Measurements from ENCODE around the gene UPK3A.

The UPK3A gene

DNA sequence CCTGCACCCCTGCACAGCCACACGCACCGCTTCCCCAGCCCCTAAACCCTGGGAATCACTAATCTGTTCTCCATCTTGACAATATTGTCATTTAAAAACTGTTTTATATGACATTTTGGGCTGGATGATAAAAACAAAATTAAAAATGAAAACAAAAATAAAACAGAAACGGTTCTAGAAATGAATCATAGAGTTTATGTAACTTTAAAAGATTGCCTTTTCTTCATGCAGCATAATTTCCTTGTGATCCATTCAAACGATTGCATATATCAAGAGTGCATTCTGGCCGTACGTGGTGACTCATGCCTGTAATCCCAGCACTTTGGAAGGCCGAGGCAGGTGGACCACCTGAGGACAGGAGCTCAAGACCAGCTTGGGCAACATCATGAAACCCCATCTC lies 18.4 kb downstream of the UPK3A start:
- Histone ChIP-seq H3K4me1 (ENCODE audit: control insufficient read depth, insufficient read depth, low read length, unreplicated experiment) (peaks cover 2% of the 10 kb centered on the region), H3K27ac (ENCODE audit: low read depth, low read length) (no peak overlapping the region), H3K4me3 (ENCODE audit: low read depth, low read length) (no peak overlapping the region), H2AFZ (ENCODE audit: low read length, unreplicated experiment) (no peak overlapping the region), H3K27me3 (ENCODE audit: insufficient read depth, low read length) (no peaks in the 10 kb centered on the region), H3K79me2 (ENCODE audit: control insufficient read depth, insufficient read depth, low read length, unreplicated experiment) (no peaks in the 10 kb centered on the region), H3K36me3 (ENCODE audit: insufficient read depth, low read length) (no peaks in the 10 kb centered on the region)

DNA sequence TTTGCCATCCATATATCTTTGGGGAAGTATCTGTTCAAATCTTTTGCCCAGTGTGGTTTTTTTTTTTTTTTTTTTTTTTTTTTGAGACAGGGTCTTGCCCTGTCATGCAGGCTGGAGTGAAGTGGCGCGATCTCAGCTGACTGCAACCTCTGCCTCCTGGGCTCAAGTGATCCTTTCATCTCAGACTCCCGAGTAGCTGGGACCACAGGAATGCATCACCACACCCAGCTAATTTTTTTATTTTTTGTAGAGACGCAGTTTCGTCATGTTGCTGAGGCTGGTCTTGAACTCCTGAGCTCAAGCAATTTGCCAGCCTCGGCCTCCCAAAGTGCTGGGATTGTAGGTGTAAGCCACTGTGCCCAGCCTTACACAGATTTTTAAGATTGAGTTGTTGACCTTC lies 20.2 kb downstream of the UPK3A start:
- no peaks in the 10 kb centered on the region for H3K79me2 ChIP-seq (ENCODE audit: control insufficient read depth, insufficient read depth, low read length, unreplicated experiment)
- no peaks in the 10 kb centered on the region for H3K27me3 ChIP-seq (ENCODE audit: insufficient read depth, low read length)
- peaks cover 2% of the 10 kb centered on the region for H3K4me1 ChIP-seq (ENCODE audit: control insufficient read depth, insufficient read depth, low read length, unreplicated experiment)
- no peaks in the 10 kb centered on the region for H3K36me3 ChIP-seq (ENCODE audit: insufficient read depth, low read length)
- no peak overlapping the region for H2AFZ ChIP-seq (ENCODE audit: low read length, unreplicated experiment)
- H3K4me3 ChIP-seq (ENCODE audit: low read depth, low read length), result no peak overlapping the region
- no peak overlapping the region for H3K27ac ChIP-seq (ENCODE audit: low read depth, low read length)

DNA sequence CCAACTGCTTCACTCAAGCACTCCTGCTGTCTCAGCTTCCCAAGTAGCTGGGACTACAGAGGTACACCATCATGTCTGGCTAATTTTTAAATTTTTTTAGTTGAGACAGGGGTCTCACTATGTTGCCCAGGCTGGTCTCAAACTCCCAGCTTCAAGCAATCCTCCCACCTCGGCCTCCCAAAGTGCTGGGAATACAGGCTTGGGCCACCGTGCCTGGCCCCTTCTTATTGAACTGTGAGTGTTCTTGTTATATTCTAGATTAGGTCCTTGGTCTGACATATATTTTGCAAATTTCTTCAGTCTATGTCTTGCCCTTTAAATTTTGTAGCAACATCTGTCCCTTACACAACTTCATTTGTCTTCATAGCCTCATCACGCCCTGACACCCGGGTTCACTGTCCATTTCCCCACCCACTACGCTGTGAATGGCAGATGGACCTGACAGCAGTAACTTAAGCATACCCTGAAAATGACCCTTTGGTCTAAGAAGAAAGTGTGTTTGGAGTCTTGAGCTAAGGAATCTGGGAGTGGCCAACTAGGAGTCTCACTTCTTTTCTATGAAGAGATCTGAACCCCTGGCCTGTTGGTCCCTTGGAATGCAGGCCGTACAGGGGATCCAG lies 20.8 kb downstream of the UPK3A start:
- Histone ChIP-seq H3K4me1 (ENCODE audit: control insufficient read depth, insufficient read depth, low read length, unreplicated experiment) (peaks cover 2% of the 10 kb centered on the region), H3K36me3 (ENCODE audit: insufficient read depth, low read length) (no peaks in the 10 kb centered on the region)

DNA sequence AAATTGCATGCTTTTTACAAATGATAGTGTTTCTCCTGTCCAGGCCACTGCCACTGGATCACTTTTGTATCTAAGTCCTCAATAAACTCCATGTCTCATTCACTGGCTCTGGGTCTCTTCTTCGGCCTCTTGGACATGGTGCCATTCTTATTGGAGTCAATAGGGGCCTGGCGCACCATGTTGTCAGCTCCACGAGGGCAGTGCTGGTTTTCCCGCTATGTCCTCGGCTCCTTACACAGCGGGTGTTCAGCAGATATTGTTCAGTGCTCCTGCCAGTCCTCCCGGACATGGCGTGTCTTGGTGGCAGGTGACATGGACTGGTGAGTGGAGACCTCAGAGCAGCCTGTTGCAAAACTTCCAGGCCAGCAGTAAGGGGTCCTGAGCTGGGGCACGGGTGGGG lies 21.4 kb downstream of the UPK3A start:
- Histone ChIP-seq H3K4me3 (ENCODE audit: low read depth, low read length) (no peak overlapping the region), H3K79me2 (ENCODE audit: control insufficient read depth, insufficient read depth, low read length, unreplicated experiment) (peaks cover 8% of the 10 kb centered on the region), H3K36me3 (ENCODE audit: insufficient read depth, low read length) (no peaks in the 10 kb centered on the region), H3K27me3 (ENCODE audit: insufficient read depth, low read length) (no peaks in the 10 kb centered on the region), H2AFZ (ENCODE audit: low read length, unreplicated experiment) (no peak overlapping the region), H3K27ac (ENCODE audit: low read depth, low read length) (no peak overlapping the region), H3K4me1 (ENCODE audit: control insufficient read depth, insufficient read depth, low read length, unreplicated experiment) (peaks cover 2% of the 10 kb centered on the region)

More for the DNA sequence above, 20.8 kb downstream of the UPK3A start:
- H3K4me3 ChIP-seq (ENCODE audit: low read depth, low read length), result no peak overlapping the region
- no peaks in the 10 kb centered on the region for H3K27me3 ChIP-seq (ENCODE audit: insufficient read depth, low read length)
- H3K27ac ChIP-seq (ENCODE audit: low read depth, low read length), result no peak overlapping the region
- peaks cover 3% of the 10 kb centered on the region for H3K79me2 ChIP-seq (ENCODE audit: control insufficient read depth, insufficient read depth, low read length, unreplicated experiment)
- no peak overlapping the region for H2AFZ ChIP-seq (ENCODE audit: low read length, unreplicated experiment)

DNA sequence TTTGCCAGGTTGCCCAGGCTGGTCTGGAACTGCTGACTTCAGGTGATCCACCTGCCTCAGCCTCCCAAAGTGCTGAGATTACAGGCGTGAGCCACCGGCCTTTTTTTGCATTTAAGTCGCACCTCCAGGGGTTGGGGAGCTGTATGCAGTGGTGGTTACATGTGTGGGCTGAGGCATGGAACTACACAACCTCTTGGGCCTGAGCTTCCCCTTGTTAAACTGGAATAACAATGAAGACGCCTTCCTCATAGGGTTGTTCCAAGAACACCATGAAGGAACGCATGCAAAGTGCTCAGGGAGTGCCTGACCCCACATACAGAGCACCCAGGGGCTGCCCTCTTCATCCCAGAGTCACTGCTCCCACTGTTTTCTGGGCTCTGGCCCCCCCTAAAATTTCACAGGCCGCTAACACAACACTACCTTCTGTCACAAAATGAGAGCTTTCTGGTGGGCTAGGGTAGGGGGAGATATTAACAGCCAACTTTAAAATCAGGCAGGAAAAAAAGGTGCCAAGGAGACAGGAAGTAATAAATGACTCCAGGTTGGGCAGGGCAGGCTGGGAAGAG lies 23.7 kb downstream of the UPK3A start:
- Histone ChIP-seq H3K27ac (ENCODE audit: low read depth, low read length) (no peak overlapping the region), H3K4me3 (ENCODE audit: low read depth, low read length) (no peak overlapping the region), H2AFZ (ENCODE audit: low read length, unreplicated experiment) (peak overlapping the region; percentile 38), H3K79me2 (ENCODE audit: control insufficient read depth, insufficient read depth, low read length, unreplicated experiment) (peaks cover 9% of the 10 kb centered on the region), H3K27me3 (ENCODE audit: insufficient read depth, low read length) (no peaks in the 10 kb centered on the region), H3K36me3 (ENCODE audit: insufficient read depth, low read length) (no peaks in the 10 kb centered on the region), H3K4me1 (ENCODE audit: control insufficient read depth, insufficient read depth, low read length, unreplicated experiment) (no peaks in the 10 kb centered on the region)

DNA sequence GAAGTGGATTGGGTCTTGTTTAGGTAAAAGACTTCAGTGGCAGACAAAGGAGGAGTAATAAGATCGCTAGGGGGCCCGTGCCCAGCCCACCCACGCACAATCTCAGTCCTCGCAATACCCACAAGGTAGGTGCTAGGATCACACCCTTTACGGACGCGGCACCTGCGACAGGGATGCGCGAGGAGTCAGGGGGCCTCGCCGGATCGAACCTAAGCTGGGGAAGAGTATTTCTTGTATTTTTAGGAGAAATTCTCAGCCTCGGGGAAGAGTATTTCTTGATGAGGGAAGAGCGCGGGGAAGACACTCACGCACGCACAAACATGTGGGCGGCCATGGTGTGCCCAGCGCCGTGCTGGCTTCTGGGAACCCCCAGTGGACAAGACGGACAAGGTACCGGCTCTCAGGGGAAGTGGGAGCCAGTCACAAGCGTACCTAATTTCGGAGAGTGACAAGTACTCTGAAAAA lies 24.2 kb downstream of the UPK3A start:
- no peak overlapping the region for H3K27ac ChIP-seq (ENCODE audit: low read depth, low read length)

DNA sequence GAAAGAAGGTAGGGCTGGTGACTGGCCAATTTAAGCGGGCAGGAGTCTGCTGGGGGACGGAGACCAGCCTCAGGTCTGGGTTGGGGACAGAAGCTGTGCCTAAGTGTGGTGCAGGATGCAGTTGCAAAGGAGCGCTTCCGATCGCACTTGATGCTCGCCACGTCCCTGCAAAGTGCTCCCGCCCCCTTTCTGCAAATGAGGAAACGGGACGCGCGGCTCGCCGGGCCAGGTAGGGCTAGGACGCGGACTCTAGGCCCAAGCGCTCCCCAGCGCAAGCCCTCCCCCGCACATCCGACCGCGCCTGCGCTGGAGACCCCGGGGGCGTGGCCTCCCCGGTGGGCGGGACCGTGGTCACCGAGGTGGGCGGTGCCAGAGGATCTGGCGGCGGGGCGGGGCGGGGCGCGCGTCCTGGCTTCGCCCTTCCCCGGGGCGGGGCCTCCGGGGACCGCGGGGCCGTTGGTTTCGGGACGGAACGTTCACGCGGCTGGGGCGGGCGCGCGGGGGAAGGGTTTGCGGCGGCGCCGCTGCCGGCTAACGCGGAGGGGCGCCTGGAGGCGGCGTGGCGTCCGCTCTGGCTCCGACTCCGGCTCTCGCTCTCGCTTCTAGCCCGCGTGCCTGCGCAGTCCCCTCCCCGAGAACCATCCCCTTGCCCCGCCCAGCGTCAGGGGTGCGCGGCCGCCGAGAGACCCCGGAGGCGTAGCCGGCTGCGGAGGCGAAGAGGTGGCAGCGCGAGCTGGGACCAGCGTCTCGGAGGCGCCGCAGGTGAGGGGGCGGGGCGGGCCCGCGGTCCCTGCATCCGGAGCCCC lies 24.9 kb downstream of the UPK3A start, which contains the start of gene FAM118A:
TSS of gene FAM118A (plus strand) at position 513 of the 806 bp plus-strand sequence. CDS start 12,446 bp downstream, outside the sequence.
- H3K4me3 ChIP-seq (ENCODE audit: low read depth, low read length), result peak within 1 kb of the TSS; percentile 85
- H3K4me1 ChIP-seq (ENCODE audit: control insufficient read depth, insufficient read depth, low read length, unreplicated experiment), result no peaks in the 10 kb centered on the region
- H3K27me3 ChIP-seq (ENCODE audit: insufficient read depth, low read length), result no peaks in the 10 kb centered on the region
- no peak within 1 kb of the TSS for H3K27ac ChIP-seq (ENCODE audit: low read depth, low read length)
- peak within 1 kb of the TSS; percentile 60 for H2AFZ ChIP-seq (ENCODE audit: low read length, unreplicated experiment)
- H3K36me3 ChIP-seq (ENCODE audit: insufficient read depth, low read length), result no peaks in the 10 kb centered on the region
- H3K79me2 ChIP-seq (ENCODE audit: control insufficient read depth, insufficient read depth, low read length, unreplicated experiment), result peaks cover 11% of the 10 kb centered on the region

More for the DNA sequence above, 24.2 kb downstream of the UPK3A start:
- H3K4me3 ChIP-seq (ENCODE audit: low read depth, low read length), result peak overlapping the region; percentile 85
- H3K27me3 ChIP-seq (ENCODE audit: insufficient read depth, low read length), result no peaks in the 10 kb centered on the region
- H2AFZ ChIP-seq (ENCODE audit: low read length, unreplicated experiment), result peak overlapping the region; percentile 51
- no peaks in the 10 kb centered on the region for H3K36me3 ChIP-seq (ENCODE audit: insufficient read depth, low read length)
- no peaks in the 10 kb centered on the region for H3K4me1 ChIP-seq (ENCODE audit: control insufficient read depth, insufficient read depth, low read length, unreplicated experiment)
- peaks cover 11% of the 10 kb centered on the region for H3K79me2 ChIP-seq (ENCODE audit: control insufficient read depth, insufficient read depth, low read length, unreplicated experiment)

DNA sequence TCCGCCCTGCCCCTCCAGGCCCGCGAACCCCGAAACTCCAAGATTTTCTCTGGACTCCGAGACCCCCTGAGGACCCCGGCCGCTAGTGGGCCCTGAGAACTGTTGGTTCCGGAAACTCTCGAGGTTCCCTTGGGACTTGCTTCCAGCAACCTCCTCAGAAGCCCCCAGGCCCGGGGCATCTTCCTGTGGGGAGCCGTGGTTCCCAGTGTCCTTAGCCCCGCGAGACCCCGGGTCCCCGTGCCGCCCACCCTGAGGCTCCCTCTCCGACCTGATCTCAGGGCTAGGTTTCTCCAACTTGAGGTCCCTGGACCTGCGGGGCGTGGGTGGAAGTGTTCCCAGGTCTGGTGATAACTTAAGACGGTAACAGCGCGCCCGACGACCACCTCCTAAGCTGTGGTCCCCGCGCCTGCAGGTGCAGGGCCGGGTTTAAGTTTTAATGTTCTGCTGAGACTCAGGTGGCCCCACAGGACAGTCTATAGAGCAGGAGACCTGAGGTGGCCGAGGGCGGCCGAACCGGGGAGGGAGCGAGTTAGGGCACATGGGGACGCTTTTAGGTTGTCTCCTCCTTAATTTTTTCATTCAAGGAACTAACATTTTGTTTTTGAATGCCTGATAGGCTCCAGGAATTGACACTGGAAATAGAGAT lies 25.7 kb downstream of the UPK3A start:
- Histone ChIP-seq H3K4me3 (ENCODE audit: low read depth, low read length) (peak overlapping the region; percentile 85), H3K27me3 (ENCODE audit: insufficient read depth, low read length) (no peaks in the 10 kb centered on the region), H2AFZ (ENCODE audit: low read length, unreplicated experiment) (peak overlapping the region; percentile 60), H3K79me2 (ENCODE audit: control insufficient read depth, insufficient read depth, low read length, unreplicated experiment) (peaks cover 11% of the 10 kb centered on the region), H3K36me3 (ENCODE audit: insufficient read depth, low read length) (no peaks in the 10 kb centered on the region), H3K4me1 (ENCODE audit: control insufficient read depth, insufficient read depth, low read length, unreplicated experiment) (no peaks in the 10 kb centered on the region), H3K27ac (ENCODE audit: low read depth, low read length) (no peak overlapping the region)

DNA sequence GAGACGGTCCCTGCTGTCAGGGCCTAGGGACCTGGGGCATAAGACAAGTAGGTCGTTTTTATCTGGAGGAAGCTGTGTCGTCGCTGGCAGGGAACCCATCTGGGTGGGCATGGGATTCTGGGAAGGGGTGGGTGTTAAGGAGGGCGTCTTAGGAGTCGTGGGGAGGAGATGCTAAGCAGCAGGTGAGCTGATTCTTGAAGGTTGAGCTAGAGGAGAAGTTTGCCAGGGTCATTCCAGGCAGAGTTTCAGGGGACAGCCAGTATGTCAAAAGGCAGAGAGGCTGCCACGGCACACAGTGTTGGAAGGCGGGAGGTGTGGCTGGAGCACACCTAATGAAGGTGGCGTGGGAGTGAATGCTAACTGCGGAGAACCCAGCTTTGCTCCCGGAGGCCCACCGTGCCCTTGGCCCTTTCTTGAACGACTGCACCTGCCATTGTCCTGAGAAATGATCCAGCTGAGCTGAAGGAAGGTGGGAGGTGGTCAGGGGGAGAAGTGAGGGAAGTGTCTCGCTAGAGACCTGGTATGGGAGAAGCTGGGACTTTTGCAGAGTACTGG lies 26.3 kb downstream of the UPK3A start:
- Histone ChIP-seq H3K36me3 (ENCODE audit: insufficient read depth, low read length) (no peaks in the 10 kb centered on the region), H3K4me1 (ENCODE audit: control insufficient read depth, insufficient read depth, low read length, unreplicated experiment) (no peaks in the 10 kb centered on the region), H2AFZ (ENCODE audit: low read length, unreplicated experiment) (no peak overlapping the region), H3K4me3 (ENCODE audit: low read depth, low read length) (peak overlapping the region; percentile 85), H3K27ac (ENCODE audit: low read depth, low read length) (no peak overlapping the region), H3K27me3 (ENCODE audit: insufficient read depth, low read length) (no peaks in the 10 kb centered on the region), H3K79me2 (ENCODE audit: control insufficient read depth, insufficient read depth, low read length, unreplicated experiment) (peaks cover 11% of the 10 kb centered on the region)

DNA sequence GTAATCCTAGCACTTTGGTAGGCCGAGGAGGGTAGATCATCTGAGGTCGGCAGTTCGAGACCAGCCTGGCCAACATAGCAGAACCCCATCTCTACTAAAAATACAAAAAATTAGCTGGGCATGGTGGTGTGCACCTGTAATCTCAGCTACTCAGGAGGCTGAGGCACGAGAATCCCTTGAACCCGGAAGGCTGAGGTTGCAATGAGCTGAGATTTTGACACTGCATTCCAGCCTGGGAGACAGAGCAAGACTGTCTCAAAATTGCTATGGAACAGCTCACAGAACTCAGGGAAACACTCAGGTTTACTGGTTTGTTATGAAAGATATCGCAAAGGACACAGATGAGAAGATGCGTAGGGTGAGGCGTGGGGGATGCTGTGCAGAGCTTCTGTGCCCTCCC lies 27.7 kb downstream of the UPK3A start:
- no peaks in the 10 kb centered on the region for H3K27me3 ChIP-seq (ENCODE audit: insufficient read depth, low read length)
- H2AFZ ChIP-seq (ENCODE audit: low read length, unreplicated experiment), result no peak overlapping the region
- no peak overlapping the region for H3K4me3 ChIP-seq (ENCODE audit: low read depth, low read length)
- no peak overlapping the region for H3K27ac ChIP-seq (ENCODE audit: low read depth, low read length)
- H3K79me2 ChIP-seq (ENCODE audit: control insufficient read depth, insufficient read depth, low read length, unreplicated experiment), result peaks cover 11% of the 10 kb centered on the region
- no peaks in the 10 kb centered on the region for H3K36me3 ChIP-seq (ENCODE audit: insufficient read depth, low read length)
- H3K4me1 ChIP-seq (ENCODE audit: control insufficient read depth, insufficient read depth, low read length, unreplicated experiment), result no peaks in the 10 kb centered on the region

Measured in ACC112 (cell line).